Thyroid gland (tissue), 4 donors: ENCODE data around the gene ACBD7.

ENCODE experiments used
- CTCF ChIP-seq, 6 experiments: fragments of 200-600 bp in 3 of 6; fragments of 450-650 bp in 3 of 6; sonication (generic) in 3 of 6; IDR thresholded peaks; one replicate each; pipeline ENCODE4 v1.5.1; 2016 to 2019; ENCODE audit warnings: antibody characterized with exemption in 6 of 6, mild to moderate bottlenecking in 2 of 6, inconsistent platforms in 1 of 6, moderate library complexity in 1 of 6
- POLR2A ChIP-seq, 2 donors: fragments of 450-650 bp; IDR thresholded peaks; one replicate each; pipeline ENCODE4 v1.6.1; 2017; ENCODE audit warnings: antibody characterized with exemption in 2 of 2, mild to moderate bottlenecking in 2 of 2, moderate library complexity in 1 of 2

DNA sequence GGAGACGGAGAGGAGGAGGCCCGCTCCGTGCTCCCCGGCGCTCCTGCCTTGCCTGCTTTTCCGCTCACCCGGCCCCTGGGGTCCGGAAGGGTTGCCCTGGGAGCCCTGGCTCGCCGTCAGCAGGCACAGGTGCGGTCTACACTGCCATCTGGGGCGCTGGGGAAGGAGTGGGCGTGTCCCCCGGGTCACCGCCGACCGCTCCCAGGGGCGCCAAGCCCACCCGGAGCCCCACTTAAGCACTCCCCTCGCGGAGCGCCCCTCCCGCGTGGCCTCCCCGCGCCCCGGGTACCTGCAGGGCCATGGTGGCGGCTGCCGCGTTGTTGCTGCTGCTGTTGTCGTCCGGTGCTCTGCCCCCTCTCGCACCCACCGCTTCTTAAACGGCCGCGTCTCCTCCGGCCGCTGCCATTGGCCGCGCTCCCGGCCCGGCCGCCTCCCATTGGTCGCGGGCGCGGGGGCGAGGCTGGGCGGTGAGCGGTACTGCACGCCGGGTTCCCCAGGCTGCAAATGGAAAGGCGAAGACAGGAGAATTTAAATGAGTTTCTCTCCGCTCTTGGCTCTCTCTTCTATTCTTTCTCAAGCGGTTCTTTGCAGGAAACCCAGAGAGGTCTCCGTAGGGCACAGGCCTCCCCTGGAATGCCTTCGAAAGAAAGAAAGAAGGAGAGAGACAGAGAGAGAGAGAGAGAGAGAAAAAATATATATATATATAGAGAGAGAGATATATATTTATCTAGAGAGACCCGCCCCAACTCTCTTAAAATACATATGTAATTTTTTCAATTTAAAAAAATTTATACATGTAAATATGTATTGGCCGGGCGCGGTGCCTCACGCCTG lies at the start of gene ACBD7:
- TF ChIP-seq CTCF (IDR thresholded peaks at IDR 0.05): peak; percentile 8 to 70 (median 60)
- peak in 1 of 2 donors; percentile 29 for TF ChIP-seq POLR2A (IDR thresholded peaks at IDR 0.05)
